Measurements from ENCODE around the gene SLC22A23.

The SLC22A23 gene

DNA sequence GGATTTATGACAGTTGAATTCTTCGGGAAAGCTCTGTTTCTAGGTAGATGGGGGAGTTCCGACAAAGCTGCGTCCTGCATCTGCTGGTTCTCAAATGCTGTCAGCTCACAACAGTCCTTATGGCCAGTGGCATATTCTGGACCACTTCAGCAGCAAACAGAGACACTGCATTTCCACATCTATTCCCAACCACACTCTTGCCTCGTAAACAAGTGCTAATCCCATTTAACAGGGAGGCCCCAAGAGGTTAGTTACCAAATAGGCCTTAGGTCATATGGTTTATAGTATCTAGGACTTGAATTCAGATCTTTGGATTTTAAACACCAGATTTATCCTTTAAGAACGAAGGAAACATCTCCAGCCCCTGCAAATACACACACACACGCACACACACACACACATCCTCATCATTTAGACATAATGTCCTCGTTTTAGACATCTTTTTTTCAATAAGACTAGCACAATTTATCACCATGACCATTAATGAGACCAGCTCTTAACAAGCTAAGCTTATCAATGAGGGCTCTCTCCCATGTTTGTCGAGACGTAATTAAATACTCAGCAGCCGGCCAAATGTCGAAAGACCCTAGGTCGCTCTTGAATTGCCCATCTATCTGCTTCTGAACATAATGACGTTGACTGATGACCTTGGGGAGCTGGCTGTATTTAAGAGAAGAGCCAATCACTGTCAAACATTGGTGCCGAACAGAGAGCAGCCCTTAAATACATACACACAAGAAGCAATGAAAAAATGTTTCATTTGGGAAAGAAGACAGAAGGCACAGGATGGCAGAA lies 113.6 kb downstream of the SLC22A23 start:
- TF ChIP-seq TAF1 (IDR thresholded peaks at IDR 0.05; ENCODE audit: low read depth) (no peak), CREB1 (IDR thresholded peaks at IDR 0.05; ENCODE audit: low read depth) (no peak), ZBTB7A (IDR thresholded peaks at IDR 0.05; ENCODE audit: low read depth) (no peak), NFIC (IDR thresholded peaks at IDR 0.05) (no peak), FOXM1 (IDR thresholded peaks at IDR 0.05; ENCODE audit: borderline replicate concordance, low read depth) (no peak), TEAD4 (IDR thresholded peaks at IDR 0.05) (no peak), CEBPB (IDR thresholded peaks at IDR 0.05) (no peak), EP300 (IDR thresholded peaks at IDR 0.05; ENCODE audit: borderline replicate concordance) (no peak)
- TF ChIP-seq, protein P1, sequence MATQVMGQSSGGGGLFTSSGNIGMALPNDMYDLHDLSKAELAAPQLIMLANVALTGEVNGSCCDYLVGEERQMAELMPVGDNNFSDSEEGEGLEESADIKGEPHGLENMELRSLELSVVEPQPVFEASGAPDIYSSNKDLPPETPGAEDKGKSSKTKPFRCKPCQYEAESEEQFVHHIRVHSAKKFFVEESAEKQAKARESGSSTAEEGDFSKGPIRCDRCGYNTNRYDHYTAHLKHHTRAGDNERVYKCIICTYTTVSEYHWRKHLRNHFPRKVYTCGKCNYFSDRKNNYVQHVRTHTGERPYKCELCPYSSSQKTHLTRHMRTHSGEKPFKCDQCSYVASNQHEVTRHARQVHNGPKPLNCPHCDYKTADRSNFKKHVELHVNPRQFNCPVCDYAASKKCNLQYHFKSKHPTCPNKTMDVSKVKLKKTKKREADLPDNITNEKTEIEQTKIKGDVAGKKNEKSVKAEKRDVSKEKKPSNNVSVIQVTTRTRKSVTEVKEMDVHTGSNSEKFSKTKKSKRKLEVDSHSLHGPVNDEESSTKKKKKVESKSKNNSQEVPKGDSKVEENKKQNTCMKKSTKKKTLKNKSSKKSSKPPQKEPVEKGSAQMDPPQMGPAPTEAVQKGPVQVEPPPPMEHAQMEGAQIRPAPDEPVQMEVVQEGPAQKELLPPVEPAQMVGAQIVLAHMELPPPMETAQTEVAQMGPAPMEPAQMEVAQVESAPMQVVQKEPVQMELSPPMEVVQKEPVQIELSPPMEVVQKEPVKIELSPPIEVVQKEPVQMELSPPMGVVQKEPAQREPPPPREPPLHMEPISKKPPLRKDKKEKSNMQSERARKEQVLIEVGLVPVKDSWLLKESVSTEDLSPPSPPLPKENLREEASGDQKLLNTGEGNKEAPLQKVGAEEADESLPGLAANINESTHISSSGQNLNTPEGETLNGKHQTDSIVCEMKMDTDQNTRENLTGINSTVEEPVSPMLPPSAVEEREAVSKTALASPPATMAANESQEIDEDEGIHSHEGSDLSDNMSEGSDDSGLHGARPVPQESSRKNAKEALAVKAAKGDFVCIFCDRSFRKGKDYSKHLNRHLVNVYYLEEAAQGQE (IDR thresholded peaks at IDR 0.05; ENCODE audit: low read depth): no peak

DNA sequence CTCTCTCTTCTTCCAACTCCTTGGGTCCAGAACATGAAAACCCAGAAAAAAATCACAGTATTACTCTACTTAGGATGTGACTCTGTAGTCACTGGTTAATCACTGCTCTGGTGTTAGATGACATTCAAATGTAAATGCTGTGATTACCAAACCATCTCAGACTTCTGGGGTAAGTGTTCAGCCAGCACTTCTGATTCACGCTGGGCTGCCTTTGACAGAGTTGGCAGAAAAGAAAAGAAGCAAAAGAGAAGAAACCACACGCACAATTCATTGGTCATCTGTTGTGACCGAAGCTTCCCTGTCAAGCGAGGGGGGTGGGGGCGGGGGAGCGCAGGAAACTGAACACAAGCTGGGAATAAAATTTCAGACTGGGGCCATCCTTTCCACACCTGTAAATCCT lies 115.4 kb downstream of the SLC22A23 start:
- TF ChIP-seq, protein P2, sequence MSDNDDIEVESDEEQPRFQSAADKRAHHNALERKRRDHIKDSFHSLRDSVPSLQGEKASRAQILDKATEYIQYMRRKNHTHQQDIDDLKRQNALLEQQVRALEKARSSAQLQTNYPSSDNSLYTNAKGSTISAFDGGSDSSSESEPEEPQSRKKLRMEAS (IDR thresholded peaks at IDR 0.05): no peak
- no peak for TF ChIP-seq EGR1 (IDR thresholded peaks at IDR 0.05)

DNA sequence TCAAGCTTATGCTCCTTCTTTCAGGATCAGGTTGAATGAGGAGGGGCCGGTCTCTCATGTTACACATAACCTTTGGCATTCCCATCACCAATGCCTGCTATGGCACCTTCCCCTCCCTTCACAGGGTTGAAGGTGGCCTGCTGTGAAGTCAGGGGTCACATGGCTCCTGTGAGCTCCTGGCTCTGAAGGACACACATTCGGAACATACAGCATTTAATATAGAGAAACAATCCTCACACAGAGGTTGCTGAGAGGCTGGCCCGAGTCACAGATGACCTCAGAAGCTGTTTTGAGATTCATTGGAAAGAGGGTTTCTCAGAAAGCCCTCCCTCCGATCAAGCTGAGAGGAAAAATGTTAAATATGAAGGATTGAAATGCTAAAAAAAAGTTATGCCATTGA lies 116.0 kb downstream of the SLC22A23 start:
- TF ChIP-seq, protein P3, sequence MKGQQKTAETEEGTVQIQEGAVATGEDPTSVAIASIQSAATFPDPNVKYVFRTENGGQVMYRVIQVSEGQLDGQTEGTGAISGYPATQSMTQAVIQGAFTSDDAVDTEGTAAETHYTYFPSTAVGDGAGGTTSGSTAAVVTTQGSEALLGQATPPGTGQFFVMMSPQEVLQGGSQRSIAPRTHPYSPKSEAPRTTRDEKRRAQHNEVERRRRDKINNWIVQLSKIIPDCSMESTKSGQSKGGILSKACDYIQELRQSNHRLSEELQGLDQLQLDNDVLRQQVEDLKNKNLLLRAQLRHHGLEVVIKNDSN (IDR thresholded peaks at IDR 0.05): no peak
- no peak for TF ChIP-seq TEAD4 (IDR thresholded peaks at IDR 0.05)
- TF ChIP-seq RAD21 (IDR thresholded peaks at IDR 0.05; ENCODE audit: low read depth): no peak
- no peak for TF ChIP-seq ZBTB7A (IDR thresholded peaks at IDR 0.05; ENCODE audit: low read depth)
- TF ChIP-seq, protein P1 (IDR thresholded peaks at IDR 0.05; ENCODE audit: low read depth): no peak
- no peak for TF ChIP-seq NFIC (IDR thresholded peaks at IDR 0.05)
- no peak for TF ChIP-seq CREB1 (IDR thresholded peaks at IDR 0.05; ENCODE audit: low read depth)

DNA sequence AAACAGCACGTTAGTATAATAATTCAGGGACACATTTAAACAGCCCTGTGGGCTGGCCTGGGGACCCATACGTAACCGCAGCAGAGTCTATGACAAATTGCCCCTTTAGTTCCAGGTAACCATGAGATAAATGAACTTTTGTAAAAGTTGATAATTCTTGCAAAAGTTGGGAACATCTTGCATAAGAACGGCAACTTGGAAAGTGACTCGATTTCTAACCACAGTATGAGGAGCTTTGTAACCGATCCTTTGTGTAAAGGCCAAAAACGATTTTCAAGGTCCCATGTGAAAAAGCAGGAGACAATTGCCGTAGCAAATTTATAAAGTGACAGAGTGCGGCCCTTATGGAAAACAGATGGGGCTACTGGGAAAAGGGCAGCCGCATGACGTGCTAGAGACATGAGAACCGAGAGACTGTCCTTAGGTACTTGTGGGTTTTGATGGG lies 116.5 kb downstream of the SLC22A23 start:
- TF ChIP-seq ZBTB7A (IDR thresholded peaks at IDR 0.05; ENCODE audit: low read depth) (no peak), NFIC (IDR thresholded peaks at IDR 0.05) (no peak), YY1 (IDR thresholded peaks at IDR 0.05; ENCODE audit: low read depth) (no peak), TAF1 (IDR thresholded peaks at IDR 0.05; ENCODE audit: low read depth) (no peak), EGR1 (IDR thresholded peaks at IDR 0.05) (no peak), CREB1 (IDR thresholded peaks at IDR 0.05; ENCODE audit: low read depth) (no peak), FOXM1 (IDR thresholded peaks at IDR 0.05; ENCODE audit: borderline replicate concordance, low read depth) (no peak), TEAD4 (IDR thresholded peaks at IDR 0.05) (no peak), RAD21 (IDR thresholded peaks at IDR 0.05; ENCODE audit: low read depth) (no peak), EP300 (IDR thresholded peaks at IDR 0.05; ENCODE audit: borderline replicate concordance) (no peak), TCF12 (IDR thresholded peaks at IDR 0.05; ENCODE audit: low read depth) (no peak), CEBPB (IDR thresholded peaks at IDR 0.05) (no peak)
- TF ChIP-seq, protein P3 (IDR thresholded peaks at IDR 0.05): no peak
- TF ChIP-seq, protein P1 (IDR thresholded peaks at IDR 0.05; ENCODE audit: low read depth): no peak
- TF ChIP-seq, protein P2 (IDR thresholded peaks at IDR 0.05): no peak

DNA sequence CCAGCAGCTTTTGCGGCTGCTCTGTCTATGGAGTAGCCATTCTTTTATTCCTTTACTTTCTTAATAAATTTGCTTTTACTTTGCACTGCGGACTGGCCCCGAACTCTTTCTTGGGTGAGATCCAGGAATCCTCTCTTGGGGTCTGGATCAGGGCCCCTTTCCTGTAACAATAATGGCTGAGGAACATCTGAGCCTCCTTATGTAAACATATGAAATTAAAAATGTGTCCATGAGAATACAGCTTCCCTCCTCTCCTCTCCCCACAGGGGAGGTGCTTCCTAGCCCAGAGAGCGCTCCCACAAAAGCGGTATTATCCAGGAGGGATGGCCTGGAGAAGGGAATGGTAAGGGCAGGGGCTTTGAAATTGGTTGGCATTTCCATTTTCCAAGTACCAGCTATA lies 117.0 kb downstream of the SLC22A23 start:
- TF ChIP-seq FOXM1 (IDR thresholded peaks at IDR 0.05; ENCODE audit: borderline replicate concordance, low read depth) (no peak), TCF12 (IDR thresholded peaks at IDR 0.05; ENCODE audit: low read depth) (no peak), TAF1 (IDR thresholded peaks at IDR 0.05; ENCODE audit: low read depth) (no peak), CEBPB (IDR thresholded peaks at IDR 0.05) (no peak), ZBTB7A (IDR thresholded peaks at IDR 0.05; ENCODE audit: low read depth) (no peak), EP300 (IDR thresholded peaks at IDR 0.05; ENCODE audit: borderline replicate concordance) (no peak), YY1 (IDR thresholded peaks at IDR 0.05; ENCODE audit: low read depth) (no peak), TEAD4 (IDR thresholded peaks at IDR 0.05) (no peak)
- TF ChIP-seq, protein P1 (IDR thresholded peaks at IDR 0.05; ENCODE audit: low read depth): no peak
